Globus pallidus (tissue), 1 donor: ENCODE data around the gene SLC25A4.
A peak's percentile ranks its signal among the peaks of the same experiment; 100 is the strongest.

Experiments
- DNase-seq: peaks from one replicate; pipeline ENCODE4 v3.0.0-alpha.2; 2015; ENCODE audit warnings: low spot score

Gene SLC25A4

GRCh38 chr4:185120631-185120946 is 22.5 kb upstream of the SLC25A4 start:
- DNase-seq = no peak

GRCh38 chr4:185122681-185123345 is 20.3 kb upstream of the SLC25A4 start:
- no peak for DNase-seq

- DNase-seq = no peak
Measured at GRCh38 chr4:185124006-185124405, 19.1 kb upstream of the SLC25A4 start.

GRCh38 chr4:185127021-185127925 is 15.8 kb upstream of the SLC25A4 start:
- no peak for DNase-seq

GRCh38 chr4:185128272-185129119 is 14.6 kb upstream of the SLC25A4 start:
- DNase-seq = no peak

- DNase-seq = peak; percentile 39
Measured at GRCh38 chr4:185134307-185134869, 8.7 kb upstream of the SLC25A4 start.

DNA sequence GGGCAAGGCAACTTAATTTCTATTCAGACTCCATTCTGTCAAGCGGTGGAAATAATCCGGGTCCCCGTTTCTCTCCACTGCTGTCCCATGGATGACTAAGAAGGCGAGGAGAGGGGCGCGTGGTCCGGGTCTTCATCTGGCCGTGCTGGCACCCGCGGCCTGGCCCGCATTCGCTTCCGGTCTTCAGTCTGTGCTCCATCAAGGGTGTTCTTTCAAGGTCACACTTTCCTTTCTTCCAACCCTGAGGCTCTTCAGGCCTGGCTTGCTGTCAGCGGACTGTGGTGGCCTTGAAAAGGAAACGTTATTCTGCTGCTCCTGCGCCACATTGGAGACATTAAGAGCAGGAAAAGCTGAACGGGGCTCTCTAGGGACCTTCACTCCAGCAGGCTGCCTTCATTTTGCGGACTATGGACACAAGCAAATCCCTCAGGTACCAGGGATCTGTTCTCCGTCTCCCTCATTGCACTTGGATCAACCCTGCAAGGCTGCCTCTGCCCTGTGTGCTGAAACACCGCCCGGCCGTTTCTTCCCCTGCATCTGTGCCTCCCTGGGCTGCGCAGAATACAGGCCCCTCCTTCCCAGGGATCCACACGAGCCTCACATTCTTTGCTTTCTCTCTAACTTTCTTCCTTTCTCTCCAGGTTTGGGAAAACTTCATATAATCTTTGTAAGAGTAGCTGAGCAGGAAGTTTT is 5.7 kb upstream of the SLC25A4 start:
- DNase-seq = no peak

DNA sequence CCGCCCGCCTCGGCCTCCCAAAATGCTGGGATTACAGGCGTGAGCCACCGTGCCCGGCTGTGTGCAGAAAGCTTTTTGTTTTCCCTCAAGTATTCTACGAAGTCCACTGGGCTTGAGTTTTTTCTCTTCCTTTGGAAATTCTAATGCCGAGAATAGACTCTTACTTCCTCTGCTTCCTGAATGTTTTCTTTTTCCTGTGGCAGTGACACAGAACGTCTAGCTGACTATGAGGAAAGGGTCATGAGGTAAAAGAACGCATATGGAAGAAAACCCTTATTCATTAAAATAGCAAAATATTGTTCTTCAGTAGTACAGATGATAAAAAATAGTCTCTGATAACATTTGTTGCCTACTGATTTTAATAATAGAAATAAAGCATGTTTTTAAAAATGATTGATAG is 4.9 kb upstream of the SLC25A4 start:
- DNase-seq = no peak

GRCh38 chr4:185139736-185140135 is 3.3 kb upstream of the SLC25A4 start:
- DNase-seq = no peak

GRCh38 chr4:185141777-185142176 is 1.3 kb upstream of the SLC25A4 start:
- DNase-seq = no peak

GRCh38 chr4:185142564-185142911 is 528 bp upstream of the SLC25A4 start:
- no peak for DNase-seq

DNA sequence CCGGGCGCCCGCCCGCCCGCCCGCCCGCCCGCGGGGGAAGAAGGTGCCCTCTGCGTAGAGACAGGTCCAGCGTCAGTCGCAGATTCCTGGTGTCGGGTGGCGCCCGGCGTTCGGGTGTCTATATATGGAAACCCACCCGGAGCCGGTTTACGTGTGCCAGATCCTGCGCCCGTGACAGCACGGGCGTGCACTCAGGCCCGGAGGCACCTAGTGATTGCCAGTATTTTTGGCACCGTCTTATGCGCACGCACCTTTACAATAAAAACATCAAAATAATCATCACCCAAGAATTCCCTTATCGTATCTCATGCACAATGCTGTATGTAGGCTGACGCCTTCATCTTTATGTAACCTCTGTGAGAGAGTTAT is 519 bp downstream of the SLC25A4 start:
- peak; percentile 23 for DNase-seq

GRCh38 chr4:185144601-185145240 is 1.7 kb downstream of the SLC25A4 start:
- DNase-seq = peak; percentile 43

GRCh38 chr4:185145572-185145971 is 2.5 kb downstream of the SLC25A4 start:
- no peak for DNase-seq

DNA sequence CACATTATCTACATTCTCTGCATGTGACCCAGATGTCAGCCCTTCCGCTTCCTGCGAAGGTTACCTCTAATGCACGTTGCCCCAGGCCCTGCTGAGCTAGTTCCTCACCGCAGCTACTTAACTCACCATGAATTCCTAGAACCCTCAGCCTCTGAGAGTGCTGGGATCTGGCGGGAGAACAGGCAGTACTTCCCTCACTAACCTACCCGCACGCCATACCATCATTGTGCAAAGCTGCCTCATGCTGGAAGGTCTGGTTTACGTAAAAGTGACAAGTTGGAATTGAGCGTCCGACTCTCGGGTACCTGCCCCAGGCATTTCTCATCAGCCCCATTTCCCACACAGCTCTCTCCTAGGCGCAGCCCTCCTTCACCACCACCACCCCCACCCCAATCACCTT is 6.3 kb downstream of the SLC25A4 start:
- DNase-seq = no peak

DNA sequence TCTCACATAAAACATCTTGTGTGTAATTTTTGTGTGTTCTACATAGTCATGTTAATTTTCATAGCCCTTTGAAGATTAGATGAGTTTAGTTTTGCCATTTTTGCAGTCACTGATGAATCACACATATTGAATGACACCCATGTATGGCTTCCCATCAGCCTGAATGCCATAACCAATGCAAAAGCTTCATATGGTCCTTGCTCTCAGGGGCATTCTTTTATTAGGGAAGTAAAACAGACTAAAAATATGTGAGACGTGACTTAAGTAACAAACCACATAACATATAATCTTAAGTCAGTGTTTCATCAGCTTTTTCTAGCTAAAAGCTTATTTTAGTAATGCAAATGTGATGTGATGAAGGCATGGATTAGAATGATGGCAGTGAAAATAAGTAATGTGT is 8.2 kb downstream of the SLC25A4 start:
- no peak for DNase-seq

- no peak for DNase-seq
Measured at GRCh38 chr4:185165605-185166063, 22.6 kb downstream of the SLC25A4 start.

- DNase-seq = no peak
Measured at GRCh38 chr4:185167234-185167633, 24.2 kb downstream of the SLC25A4 start.

DNA sequence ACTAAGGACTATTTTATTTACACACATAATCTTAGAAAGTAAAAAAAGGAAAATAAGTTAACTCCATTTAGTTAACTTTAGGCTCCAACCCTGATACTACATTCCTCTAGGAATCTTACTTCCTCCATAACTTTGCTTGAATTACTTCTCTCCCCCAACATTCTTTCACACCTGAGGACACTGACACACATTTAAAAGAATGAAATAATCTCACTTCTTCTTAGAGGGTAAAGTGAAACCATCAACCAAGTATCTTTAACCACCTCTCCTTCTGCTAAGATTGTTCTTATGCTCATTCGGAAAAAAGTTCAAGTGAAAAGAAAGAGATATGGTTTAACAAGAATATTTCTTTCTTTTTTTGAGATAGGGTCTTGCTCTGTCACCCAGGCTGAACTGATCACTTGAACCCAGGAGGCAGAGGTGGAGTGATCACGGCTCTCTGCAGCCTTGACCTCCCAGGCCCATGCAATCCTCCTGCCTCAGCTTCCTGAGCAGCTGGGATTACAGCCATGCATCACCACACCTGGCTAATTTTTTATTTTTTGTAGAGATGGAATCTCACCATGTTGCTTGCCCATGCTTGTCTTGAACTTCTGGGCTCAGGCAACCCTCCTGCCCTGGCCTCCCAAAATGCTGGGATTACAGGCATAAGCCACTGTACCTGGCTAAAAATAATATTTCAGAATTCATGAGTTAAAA is 28.5 kb downstream of the SLC25A4 start:
- no peak for DNase-seq

- DNase-seq = no peak
Measured at GRCh38 chr4:185179488-185179887, 36.4 kb downstream of the SLC25A4 start.

DNA sequence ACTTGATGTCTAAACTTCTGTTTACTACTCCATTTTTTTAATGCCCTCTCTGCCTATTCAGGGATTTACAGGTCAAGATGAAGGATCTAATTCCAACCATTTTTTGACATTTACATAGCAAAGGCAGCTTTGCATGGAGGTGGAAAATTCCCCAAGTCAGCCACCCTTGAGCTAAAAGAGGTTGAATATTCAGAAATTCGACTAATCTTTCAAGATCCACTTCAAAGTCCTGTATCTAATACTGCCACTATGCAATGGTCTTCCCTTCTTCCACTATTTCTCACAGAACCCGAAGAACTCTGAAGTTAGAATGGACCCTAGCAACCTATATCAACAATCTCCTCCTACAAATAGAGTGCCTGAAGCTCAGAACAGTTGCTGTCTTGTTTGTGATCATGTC is 39.2 kb downstream of the SLC25A4 start:
- DNase-seq = no peak
